HEK293T (cell line): ENCODE results near the gene TMEM229B.

Experiments
- BHLHE40 ChIP-seq: fragments of 450-650 bp; IDR thresholded peaks from 2 replicates; pipeline ENCODE4 v1.6.1; 2016; ENCODE audit warnings: mild to moderate bottlenecking, moderate library complexity, borderline replicate concordance
- ELF4 ChIP-seq: fragments of 450-650 bp; IDR thresholded peaks from 2 replicates; pipeline ENCODE4 v1.6.1; 2017; ENCODE audit warnings: antibody characterized with exemption
- FOXA1 ChIP-seq: fragments of 450-650 bp; IDR thresholded peaks from 2 replicates; pipeline ENCODE4 v1.6.1; 2016; ENCODE audit warnings: mild to moderate bottlenecking
- FOXK2 ChIP-seq: fragments of 450-650 bp; IDR thresholded peaks from 2 replicates; pipeline ENCODE4 v1.6.1; 2016; ENCODE audit warnings: mild to moderate bottlenecking
- FOXM1 ChIP-seq: fragments of 450-650 bp; IDR thresholded peaks from 2 replicates; pipeline ENCODE4 v1.6.1; 2017; ENCODE audit warnings: mild to moderate bottlenecking, borderline replicate concordance
- HDGF ChIP-seq: fragments of 450-650 bp; IDR thresholded peaks from 2 replicates; pipeline ENCODE4 v1.6.1; 2017; ENCODE audit warnings: antibody characterized with exemption, borderline replicate concordance
- LEF1 ChIP-seq: fragments of 450-650 bp; IDR thresholded peaks from 2 replicates; pipeline ENCODE4 v1.6.1; 2017; ENCODE audit warnings: mild to moderate bottlenecking, borderline replicate concordance
- NFRKB ChIP-seq: fragments of 450-650 bp; IDR thresholded peaks from 2 replicates; pipeline ENCODE4 v1.6.1; 2016; ENCODE audit warnings: mild to moderate bottlenecking, moderate library complexity
- PKNOX1 ChIP-seq: fragments of 450-650 bp; IDR thresholded peaks from 2 replicates; pipeline ENCODE4 v1.6.1; 2016
- SP1 ChIP-seq: fragments of 450-650 bp; IDR thresholded peaks from 2 replicates; pipeline ENCODE4 v1.6.1; 2017
- SUZ12 ChIP-seq: fragments of 450-650 bp; IDR thresholded peaks from 2 replicates; pipeline ENCODE4 v1.6.1; 2016; ENCODE audit warnings: mild to moderate bottlenecking
- TARDBP ChIP-seq: fragments of 450-650 bp; IDR thresholded peaks from 2 replicates; pipeline ENCODE4 v1.6.1; 2016
- ZNF384 ChIP-seq: fragments of 450-650 bp; IDR thresholded peaks from 2 replicates; pipeline ENCODE4 v1.6.1; 2016

- TF ChIP-seq HDGF (no peak), ELF4 (no peak), FOXK2 (no peak), BHLHE40 (no peak), TARDBP (no peak), SP1 (no peak), ZNF384 (no peak), FOXM1 (no peak), NFRKB (no peak), SUZ12 (no peak), PKNOX1 (no peak), FOXA1 (no peak), LEF1 (no peak)
Measured at GRCh38 chr14:67425608-67426007, 62.9 kb downstream of the TMEM229B start.
